ENCODE data around the gene PELI2. TPM values are rescaled to one million over a fixed set of nuclear protein-coding genes. Genes with fewer than 3 reads are reported as not detected.

The PELI2 gene
- total and polyA plus RNA-seq, 2 experiments from 2014 or later: 8.0 to 24.5 TPM

DNA sequence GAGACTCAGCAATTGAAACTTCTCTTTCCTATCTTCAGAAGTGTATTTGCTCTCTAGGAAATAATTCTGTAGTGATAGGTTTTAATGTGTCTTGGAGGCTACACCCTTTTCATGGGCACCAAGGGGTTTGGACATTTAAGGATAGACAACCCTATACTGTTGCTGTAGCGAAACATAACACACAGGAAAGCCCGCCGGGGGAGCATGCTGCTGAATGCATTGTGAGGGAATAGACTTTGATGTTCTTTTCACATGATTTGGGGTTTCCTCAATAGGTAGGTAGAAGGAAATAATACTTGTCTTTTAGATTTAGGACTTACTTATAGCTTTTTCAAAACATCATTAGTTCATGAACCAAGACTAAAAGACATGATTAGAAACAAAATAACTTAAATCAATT lies 97.0 kb downstream of the PELI2 start:
- Mint-ChIP-seq H3K27me3 (ENCODE audit: insufficient read depth, low read depth, poor library complexity) (peaks cover 4% of the 10 kb centered on the region), H3K9me3 (no peaks in the 10 kb centered on the region; the same call in 2 of the 3 replicates), H3K4me1 (peaks cover 12% of the 10 kb centered on the region; the same call in 2 of the 3 replicates), H3K4me3 (no peak overlapping the region), H3K27ac (no peak overlapping the region), H3K36me3 (ENCODE audit: low read depth) (no peaks in the 10 kb centered on the region)
- no peaks in the 10 kb centered on the region; the same call in 1 of the 2 replicates for H4K20me1 ChIP-seq (replicated peaks; ENCODE audit: insufficient read depth)
- no peaks in the 10 kb centered on the region for H3K36me3 ChIP-seq (ENCODE audit: insufficient read depth)
- peaks cover 3% of the 10 kb centered on the region for H3K79me2 ChIP-seq (replicated peaks; ENCODE audit: insufficient read depth)
- no peak for ATAC-seq
- H3K27me3 ChIP-seq (ENCODE audit: insufficient read depth): no peaks in the 10 kb centered on the region
- TF ChIP-seq, protein P1, sequence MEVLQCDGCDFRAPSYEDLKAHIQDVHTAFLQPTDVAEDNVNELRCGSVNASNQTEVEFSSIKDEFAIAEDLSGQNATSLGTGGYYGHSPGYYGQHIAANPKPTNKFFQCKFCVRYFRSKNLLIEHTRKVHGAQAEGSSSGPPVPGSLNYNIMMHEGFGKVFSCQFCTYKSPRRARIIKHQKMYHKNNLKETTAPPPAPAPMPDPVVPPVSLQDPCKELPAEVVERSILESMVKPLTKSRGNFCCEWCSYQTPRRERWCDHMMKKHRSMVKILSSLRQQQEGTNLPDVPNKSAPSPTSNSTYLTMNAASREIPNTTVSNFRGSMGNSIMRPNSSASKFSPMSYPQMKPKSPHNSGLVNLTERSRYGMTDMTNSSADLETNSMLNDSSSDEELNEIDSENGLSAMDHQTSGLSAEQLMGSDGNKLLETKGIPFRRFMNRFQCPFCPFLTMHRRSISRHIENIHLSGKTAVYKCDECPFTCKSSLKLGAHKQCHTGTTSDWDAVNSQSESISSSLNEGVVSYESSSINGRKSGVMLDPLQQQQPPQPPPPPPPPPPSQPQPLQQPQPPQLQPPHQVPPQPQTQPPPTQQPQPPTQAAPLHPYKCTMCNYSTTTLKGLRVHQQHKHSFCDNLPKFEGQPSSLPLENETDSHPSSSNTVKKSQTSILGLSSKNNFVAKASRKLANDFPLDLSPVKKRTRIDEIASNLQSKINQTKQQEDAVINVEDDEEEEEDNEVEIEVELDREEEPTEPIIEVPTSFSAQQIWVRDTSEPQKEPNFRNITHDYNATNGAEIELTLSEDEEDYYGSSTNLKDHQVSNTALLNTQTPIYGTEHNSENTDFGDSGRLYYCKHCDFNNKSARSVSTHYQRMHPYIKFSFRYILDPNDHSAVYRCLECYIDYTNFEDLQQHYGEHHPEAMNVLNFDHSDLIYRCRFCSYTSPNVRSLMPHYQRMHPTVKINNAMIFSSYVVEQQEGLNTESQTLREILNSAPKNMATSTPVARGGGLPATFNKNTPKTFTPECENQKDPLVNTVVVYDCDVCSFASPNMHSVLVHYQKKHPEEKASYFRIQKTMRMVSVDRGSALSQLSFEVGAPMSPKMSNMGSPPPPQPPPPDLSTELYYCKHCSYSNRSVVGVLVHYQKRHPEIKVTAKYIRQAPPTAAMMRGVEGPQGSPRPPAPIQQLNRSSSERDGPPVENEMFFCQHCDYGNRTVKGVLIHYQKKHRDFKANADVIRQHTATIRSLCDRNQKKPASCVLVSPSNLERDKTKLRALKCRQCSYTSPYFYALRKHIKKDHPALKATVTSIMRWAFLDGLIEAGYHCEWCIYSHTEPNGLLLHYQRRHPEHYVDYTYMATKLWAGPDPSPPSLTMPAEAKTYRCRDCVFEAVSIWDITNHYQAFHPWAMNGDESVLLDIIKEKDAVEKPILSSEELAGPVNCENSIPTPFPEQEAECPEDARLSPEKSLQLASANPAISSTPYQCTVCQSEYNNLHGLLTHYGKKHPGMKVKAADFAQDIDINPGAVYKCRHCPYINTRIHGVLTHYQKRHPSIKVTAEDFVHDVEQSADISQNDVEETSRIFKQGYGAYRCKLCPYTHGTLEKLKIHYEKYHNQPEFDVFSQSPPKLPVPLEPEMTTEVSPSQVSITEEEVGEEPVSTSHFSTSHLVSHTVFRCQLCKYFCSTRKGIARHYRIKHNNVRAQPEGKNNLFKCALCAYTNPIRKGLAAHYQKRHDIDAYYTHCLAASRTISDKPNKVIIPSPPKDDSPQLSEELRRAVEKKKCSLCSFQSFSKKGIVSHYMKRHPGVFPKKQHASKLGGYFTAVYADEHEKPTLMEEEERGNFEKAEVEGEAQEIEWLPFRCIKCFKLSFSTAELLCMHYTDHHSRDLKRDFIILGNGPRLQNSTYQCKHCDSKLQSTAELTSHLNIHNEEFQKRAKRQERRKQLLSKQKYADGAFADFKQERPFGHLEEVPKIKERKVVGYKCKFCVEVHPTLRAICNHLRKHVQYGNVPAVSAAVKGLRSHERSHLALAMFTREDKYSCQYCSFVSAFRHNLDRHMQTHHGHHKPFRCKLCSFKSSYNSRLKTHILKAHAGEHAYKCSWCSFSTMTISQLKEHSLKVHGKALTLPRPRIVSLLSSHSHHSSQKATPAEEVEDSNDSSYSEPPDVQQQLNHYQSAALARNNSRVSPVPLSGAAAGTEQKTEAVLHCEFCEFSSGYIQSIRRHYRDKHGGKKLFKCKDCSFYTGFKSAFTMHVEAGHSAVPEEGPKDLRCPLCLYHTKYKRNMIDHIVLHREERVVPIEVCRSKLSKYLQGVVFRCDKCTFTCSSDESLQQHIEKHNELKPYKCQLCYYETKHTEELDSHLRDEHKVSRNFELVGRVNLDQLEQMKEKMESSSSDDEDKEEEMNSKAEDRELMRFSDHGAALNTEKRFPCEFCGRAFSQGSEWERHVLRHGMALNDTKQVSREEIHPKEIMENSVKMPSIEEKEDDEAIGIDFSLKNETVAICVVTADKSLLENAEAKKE (CRISPR knock-in tag; IDR thresholded peaks at IDR 0.05): no peak
- TF ChIP-seq STAT1 (IDR thresholded peaks at IDR 0.05; ENCODE audit: unreplicated experiment): no peak
- TF ChIP-seq, protein P2, sequence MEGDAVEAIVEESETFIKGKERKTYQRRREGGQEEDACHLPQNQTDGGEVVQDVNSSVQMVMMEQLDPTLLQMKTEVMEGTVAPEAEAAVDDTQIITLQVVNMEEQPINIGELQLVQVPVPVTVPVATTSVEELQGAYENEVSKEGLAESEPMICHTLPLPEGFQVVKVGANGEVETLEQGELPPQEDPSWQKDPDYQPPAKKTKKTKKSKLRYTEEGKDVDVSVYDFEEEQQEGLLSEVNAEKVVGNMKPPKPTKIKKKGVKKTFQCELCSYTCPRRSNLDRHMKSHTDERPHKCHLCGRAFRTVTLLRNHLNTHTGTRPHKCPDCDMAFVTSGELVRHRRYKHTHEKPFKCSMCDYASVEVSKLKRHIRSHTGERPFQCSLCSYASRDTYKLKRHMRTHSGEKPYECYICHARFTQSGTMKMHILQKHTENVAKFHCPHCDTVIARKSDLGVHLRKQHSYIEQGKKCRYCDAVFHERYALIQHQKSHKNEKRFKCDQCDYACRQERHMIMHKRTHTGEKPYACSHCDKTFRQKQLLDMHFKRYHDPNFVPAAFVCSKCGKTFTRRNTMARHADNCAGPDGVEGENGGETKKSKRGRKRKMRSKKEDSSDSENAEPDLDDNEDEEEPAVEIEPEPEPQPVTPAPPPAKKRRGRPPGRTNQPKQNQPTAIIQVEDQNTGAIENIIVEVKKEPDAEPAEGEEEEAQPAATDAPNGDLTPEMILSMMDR (conservative IDR thresholded peaks at IDR 0.05; ENCODE audit: low read depth in 2 of 2): no peak
- no peak for TF ChIP-seq NANOG (IDR thresholded peaks at IDR 0.05; ENCODE audit: borderline replicate concordance)
- H3K4me2 ChIP-seq: no peak overlapping the region
- no peak for DNase-seq (ENCODE audit: low spot score)
- H3K27ac ChIP-seq (ENCODE audit: low read depth): no peak overlapping the region
- H3K9me2 ChIP-seq (ENCODE audit: insufficient read depth): no peaks in the 10 kb centered on the region
- H3K4me1 ChIP-seq (ENCODE audit: insufficient read depth): peaks cover 4% of the 10 kb centered on the region; the same call in 1 of the 2 replicates
- no peak overlapping the region for H3K4me3 ChIP-seq
- H2AFZ ChIP-seq: no peak overlapping the region
- H3F3A ChIP-seq (replicated peaks; ENCODE audit: low read depth): no peaks in the 10 kb centered on the region

All from GM23338 (cell line).